LoVo (cell line): Measurements from ENCODE around the gene BPIFB2.
"Not testable (repeated sequence)": the region's sequence is repeated elsewhere in the genome, so short reads cannot be mapped to it uniquely, and the experiment has no call there.

Experiments
- DNase-seq: peaks from one replicate; pipeline ENCODE4 v3.0.0-alpha.2; 2016; ENCODE audit warnings: low spot score

The BPIFB2 gene

DNA sequence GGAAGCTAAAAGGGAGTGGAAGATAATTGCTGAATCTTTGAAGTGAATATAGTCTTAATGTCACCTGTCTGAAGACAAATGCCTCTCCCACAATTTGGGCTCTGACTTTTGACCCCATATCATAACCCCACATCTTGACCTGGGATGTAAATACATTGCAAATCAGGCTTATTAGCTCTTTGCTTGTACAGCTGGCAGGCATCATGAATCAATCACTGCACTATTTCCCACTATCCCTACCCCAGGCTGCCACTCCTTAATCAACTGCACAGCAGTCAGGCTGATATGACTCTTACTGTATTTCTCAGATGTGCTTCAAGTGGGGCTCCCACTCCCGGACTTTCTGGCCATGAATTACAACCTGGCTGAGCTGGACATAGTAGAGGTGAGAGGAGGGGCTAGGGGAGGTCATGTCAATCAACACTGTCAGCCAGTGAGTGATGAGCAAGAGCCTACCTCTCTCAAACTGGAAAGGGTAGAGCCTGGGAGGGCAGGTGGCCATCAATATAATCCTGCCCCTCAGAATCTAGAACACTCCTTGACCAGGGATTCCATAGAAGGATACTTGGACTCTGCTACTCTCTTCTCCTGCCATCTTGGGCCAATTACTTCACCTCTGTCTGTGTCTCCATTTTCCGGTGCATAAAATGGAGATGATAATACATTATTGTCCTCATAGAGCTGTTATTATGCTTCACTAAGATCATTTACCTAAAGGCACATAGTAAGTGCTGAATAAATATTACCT lies 35.7 kb downstream of the BPIFB2 start:
- DNase-seq = no peak

DNA sequence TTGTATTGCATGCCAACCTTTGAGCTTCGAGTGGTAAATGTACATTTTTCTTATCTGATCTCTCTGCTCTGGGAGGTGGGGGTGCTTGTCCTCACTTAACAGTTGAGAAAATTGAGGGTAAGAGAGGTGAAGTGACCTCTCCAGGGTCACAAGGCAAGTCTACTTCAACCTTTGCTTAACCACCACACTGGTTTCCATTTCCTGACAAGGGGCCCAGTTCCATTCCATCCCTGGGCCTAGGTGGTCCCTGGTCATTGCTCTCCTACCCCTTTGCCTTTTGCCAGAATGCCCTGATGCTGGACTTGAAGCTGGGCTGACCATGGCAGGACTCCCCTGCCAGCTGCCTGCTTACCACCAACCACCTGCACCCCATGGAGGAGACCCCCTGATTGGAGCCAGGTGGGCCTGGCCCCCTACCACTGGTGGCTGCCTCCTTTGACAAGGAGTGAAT lies 36.3 kb downstream of the BPIFB2 start:
- DNase-seq = no peak

GRCh38 chr20:33045129-33045721 lies 37.7 kb downstream of the BPIFB2 start:
- not testable (repeated sequence) for DNase-seq

- no peak for DNase-seq
Measured at GRCh38 chr20:33046412-33046811, 38.9 kb downstream of the BPIFB2 start.

GRCh38 chr20:33051333-33051732 lies 43.8 kb downstream of the BPIFB2 start:
- DNase-seq = no peak

DNA sequence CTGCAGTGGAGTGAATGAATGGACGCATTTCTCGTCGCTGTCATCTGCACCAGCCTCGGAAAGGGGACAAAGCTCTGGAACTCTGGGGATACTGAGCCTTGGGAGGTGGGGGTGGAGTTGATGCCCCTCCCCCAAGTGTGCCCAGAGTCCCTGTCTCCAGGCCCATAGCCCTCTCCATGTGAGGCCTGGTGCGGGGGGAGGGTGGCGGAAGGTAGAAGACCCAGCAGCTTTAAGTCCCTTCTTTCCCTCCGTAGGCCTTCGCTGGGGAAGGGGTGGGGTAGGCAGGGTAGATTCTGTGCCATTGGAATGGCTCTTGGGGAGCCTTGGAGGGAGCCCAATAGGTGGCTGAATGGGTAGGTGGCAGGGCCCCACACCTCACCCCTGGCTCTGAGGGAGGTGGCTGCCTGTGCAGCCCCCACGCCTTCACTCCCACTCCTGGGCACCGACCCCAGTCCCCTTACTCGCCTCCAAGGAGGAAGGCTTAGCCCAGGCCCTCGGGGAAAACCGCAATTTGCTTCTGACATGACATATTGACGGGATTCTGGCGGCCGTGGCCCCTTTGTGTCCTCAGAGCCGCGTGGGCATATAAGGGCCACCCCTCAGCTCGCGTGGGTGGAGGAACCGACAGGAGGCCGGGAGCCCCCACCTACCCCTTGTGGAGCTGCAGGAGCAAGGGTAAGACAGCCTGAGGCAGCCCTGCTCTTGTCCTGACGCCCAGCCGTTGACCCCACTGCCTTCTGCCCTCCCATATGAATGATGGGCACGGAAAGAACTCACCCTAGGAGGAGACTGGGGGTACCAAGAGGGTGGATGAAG lies 46.0 kb downstream of the BPIFB2 start, which contains the start of gene BPIFB3:
Gene BPIFB3, plus strand, starts transcription at position 613 of the 816 bp plus-strand sequence. CDS start 1,533 bp downstream, outside the sequence.
- no peak for DNase-seq

DNA sequence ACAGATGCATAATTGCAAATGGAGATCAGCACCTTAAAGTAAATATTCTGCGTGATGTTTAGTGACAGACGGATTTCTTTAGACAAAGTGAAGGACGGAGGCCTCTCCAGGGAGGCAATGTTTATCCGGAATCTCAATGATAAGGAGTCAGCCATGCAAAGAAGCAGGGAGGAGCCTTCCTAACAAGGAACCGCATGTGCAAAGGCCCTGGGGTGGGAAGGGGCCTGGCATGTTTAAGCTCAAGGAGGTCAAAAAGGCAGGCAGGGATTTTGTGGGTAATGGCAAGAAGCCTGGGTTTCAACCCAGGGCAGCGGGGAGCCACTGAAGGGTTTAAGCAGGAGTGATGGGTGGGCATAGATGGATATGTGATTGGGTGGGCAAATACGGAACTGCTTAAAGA lies 46.9 kb downstream of the BPIFB2 start:
- no peak for DNase-seq

DNA sequence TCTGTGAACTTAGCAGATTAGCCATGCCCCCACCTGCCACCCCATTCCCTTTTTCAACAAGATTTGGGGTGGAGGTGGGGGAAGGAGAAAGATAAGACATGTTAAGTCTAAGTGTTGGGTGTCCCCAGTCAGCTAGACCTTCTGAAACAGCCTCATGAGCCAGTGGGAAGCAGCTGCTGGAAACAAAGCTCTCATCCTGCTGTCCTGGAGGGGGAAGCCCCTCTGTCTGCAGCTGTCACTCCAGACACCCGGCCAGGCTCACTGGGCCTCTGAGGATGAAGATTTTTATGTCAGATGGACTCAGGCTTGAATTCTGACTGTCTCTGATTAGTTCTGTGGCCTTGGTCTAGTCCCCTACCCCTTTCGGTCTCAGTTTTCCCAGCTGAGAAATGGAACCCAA lies 47.3 kb downstream of the BPIFB2 start:
- no peak for DNase-seq

GRCh38 chr20:33059136-33059535 lies 51.6 kb downstream of the BPIFB2 start:
- DNase-seq = no peak

DNA sequence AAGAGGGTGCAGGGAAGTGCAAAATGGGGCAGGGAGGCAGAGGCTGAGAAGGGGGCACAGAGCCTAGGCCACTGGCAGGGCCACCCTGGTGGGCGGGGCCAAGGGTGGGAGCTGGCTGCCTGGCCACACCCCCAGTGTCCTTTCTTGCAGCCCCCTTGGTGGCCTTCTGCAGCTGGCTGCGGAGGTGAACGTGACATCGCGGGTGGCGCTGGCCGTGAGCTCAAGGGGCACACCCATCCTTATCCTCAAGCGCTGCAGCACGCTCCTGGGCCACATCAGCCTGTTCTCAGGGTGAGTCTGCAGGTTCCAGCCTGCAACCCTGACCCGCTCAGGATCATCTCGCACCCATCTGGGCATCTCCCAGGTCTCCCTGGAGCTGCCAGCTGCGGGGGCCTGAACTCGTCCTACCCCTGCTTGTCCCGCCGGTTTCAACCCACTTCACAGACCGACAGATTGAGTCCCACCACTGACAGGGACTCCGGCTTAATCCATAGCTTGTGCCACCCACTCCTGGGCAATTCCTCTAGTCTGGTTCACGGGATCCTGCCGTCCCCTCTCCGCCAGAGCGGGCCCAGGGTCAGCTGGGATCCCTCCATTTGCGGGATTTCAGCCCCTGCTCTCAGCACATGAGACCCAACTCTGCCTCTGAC lies 52.4 kb downstream of the BPIFB2 start:
- no peak for DNase-seq

- no peak for DNase-seq
Measured at GRCh38 chr20:33061658-33062028, 54.1 kb downstream of the BPIFB2 start.

- no peak for DNase-seq
Measured at GRCh38 chr20:33062105-33062824, 54.8 kb downstream of the BPIFB2 start.

- DNase-seq = no peak
Measured at GRCh38 chr20:33062825-33063149, 55.3 kb downstream of the BPIFB2 start.

GRCh38 chr20:33063271-33063670 lies 55.8 kb downstream of the BPIFB2 start:
- DNase-seq = no peak

GRCh38 chr20:33064572-33065287 lies 57.2 kb downstream of the BPIFB2 start:
- no peak for DNase-seq

DNA sequence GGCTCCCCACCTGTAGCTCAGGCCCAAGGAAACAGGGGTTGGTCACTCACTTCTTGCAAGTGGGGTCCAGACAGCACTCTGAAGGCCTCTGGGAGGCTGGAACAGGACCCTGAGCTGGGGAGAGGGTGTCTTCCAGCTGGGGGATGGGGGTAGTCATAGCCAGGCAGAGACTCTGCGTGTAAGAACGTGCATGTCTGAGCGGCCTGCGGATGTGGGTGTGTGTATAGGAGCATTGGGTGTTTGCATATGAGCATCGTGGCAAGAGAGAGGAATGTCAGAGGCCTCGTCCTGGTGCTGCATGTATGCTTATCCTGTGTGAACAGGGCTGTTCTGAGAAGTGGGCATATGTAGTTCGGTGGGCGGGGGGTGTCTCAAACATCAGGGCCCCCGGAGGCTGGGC lies 58.3 kb downstream of the BPIFB2 start:
- DNase-seq = no peak

GRCh38 chr20:33067806-33068205 lies 60.3 kb downstream of the BPIFB2 start:
- DNase-seq = no peak

DNA sequence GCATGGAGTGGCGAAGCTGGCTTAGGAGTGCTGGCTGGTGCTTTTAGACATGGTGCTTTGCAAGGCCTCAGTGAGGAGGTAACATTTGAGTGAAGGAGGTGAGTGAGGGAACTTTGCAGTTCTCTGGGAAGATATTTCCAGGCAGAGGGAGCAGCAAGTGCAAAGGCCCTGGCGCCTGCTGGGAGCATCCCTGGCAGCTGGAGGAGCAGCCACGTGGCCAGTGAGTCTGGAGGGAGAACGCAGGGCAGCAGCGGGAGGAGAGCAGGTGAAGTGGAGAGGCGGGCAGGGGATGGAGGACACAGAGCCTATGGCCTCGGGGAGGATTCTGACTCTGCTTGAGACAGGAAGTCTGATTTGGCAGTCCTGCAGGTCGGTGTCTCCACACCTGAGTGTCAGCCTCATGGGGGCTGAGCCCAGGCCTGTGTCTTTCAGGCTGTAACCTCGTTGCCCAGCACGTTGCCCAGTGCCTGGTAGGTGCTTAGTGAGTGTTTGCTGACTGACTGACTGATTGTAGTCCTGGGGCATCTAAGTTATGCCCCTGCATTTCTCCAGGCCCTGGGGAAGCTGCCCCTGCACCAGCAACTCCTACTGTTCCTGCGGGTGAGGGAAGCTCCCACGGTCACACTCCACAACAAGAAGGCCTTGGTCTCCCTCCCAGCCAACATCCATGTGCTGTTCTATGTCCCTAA lies 60.9 kb downstream of the BPIFB2 start:
- no peak for DNase-seq

- no peak for DNase-seq
Measured at GRCh38 chr20:33069673-33070072, 62.2 kb downstream of the BPIFB2 start.
